LNCaP clone FGC (cell line): ENCODE data around the gene YTHDF1.

ENCODE experiments used
- DNase-seq: peaks from one replicate; pipeline ENCODE4 v3.0.0-alpha.2; 2011; ENCODE audit warnings: low read depth
- H3K4me3 ChIP-seq: 2 replicates; pipeline ENCODE4 v1.5.1; 2011; ENCODE audit warnings: mild to moderate bottlenecking, low read depth, low read length, control low read depth
- CTCF ChIP-seq: IDR thresholded peaks from 2 replicates; pipeline ENCODE4 v1.5.1; 2012; ENCODE audit warnings: mild to moderate bottlenecking; ENCODE audit not compliant: control insufficient read depth, insufficient read depth; ENCODE audit errors: extremely low read depth

The YTHDF1 gene

GRCh38 chr20:63218701-63219446 is 2.9 kb upstream of the YTHDF1 start:
- H3K4me3 ChIP-seq = no peak overlapping the region
- TF ChIP-seq CTCF = no peak
- no peak for DNase-seq

- no peak overlapping the region for H3K4me3 ChIP-seq
- TF ChIP-seq CTCF = no peak
- DNase-seq = no peak
These were observed 1.8 kb upstream of the YTHDF1 start for GRCh38 chr20:63217706-63218105.

GRCh38 chr20:63216849-63217471 is 1.0 kb upstream of the YTHDF1 start:
- no peak for TF ChIP-seq CTCF
- no peak for DNase-seq
- H3K4me3 ChIP-seq = peak overlapping the region; percentile 72

- DNase-seq = no peak
These were observed 560 bp downstream of the YTHDF1 start for GRCh38 chr20:63215101-63216040.

GRCh38 chr20:63214514-63214913 is 1.4 kb downstream of the YTHDF1 start:
- no peak for DNase-seq
- no peak for TF ChIP-seq CTCF
- peak overlapping the region; percentile 92 for H3K4me3 ChIP-seq

More at GRCh38 chr20:63215101-63216040, 560 bp downstream of the YTHDF1 start:
- TF ChIP-seq CTCF = peak; percentile 56
- H3K4me3 ChIP-seq = peak overlapping the region; percentile 92

- no peak for TF ChIP-seq CTCF
- no peak overlapping the region for H3K4me3 ChIP-seq
- DNase-seq = no peak
These were observed 3.1 kb downstream of the YTHDF1 start for GRCh38 chr20:63212792-63213191.
